Measurements from ENCODE around the gene MRNIP.
"Not testable (repeated sequence)": the region's sequence is repeated elsewhere in the genome, so short reads cannot be mapped to it uniquely, and the experiment has no call there.

Gene MRNIP

DNA sequence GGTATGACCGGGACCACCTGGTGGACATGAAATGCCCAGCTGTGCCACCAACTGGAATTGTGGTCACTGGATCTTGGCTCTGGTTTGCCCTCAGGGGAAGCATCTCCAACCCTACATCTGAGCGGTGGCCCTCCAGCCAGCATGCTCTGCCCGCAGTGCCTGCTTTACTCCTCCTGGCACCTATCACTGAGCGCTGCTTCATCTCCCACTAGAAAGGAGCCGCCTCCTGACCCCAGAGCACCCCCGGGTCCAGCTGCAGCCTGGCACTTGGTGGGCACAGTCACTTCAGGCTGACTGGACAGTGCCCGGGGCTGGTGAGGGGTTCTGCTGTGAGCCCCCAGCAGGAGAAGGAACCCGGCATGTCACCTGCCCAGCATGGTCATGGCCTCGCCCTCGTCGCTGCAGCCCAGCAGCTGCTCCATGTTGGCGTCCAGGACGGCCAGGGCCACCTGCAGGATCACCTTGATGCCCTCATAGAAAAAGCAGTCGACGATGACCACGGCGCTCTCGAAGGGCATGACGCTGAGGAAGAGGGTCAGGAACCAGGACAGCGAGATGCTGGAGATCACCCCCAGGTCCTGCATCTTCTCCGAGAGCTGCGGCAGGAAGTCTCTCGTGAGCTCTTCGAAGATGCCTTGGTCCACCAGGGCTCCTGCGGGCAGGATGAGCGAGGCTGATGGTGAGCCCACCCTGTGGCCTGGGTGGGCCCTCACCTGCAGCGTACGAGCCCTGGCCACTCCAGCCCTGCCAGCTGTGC, 16.1 kb upstream of the MRNIP start:
- DNase-seq (ENCODE audit: low read depth), result no peak
- Histone ChIP-seq H3K4me3 (ENCODE audit: low read length) (no peak overlapping the region), H3K36me3 (ENCODE audit: control insufficient read depth, insufficient read depth, low read length, severe bottlenecking) (peaks cover 86% of the 10 kb centered on the region), H3K9ac (ENCODE audit: low read length) (no peak overlapping the region), H3K4me1 (ENCODE audit: control insufficient read depth, insufficient read depth, low read length) (peaks cover 5% of the 10 kb centered on the region), H3K9me3 (ENCODE audit: control insufficient read depth, low read length) (no peaks in the 10 kb centered on the region), H3K27me3 (replicated peaks; ENCODE audit: control insufficient read depth, insufficient read depth, low read length) (no peaks in the 10 kb centered on the region)

DNA sequence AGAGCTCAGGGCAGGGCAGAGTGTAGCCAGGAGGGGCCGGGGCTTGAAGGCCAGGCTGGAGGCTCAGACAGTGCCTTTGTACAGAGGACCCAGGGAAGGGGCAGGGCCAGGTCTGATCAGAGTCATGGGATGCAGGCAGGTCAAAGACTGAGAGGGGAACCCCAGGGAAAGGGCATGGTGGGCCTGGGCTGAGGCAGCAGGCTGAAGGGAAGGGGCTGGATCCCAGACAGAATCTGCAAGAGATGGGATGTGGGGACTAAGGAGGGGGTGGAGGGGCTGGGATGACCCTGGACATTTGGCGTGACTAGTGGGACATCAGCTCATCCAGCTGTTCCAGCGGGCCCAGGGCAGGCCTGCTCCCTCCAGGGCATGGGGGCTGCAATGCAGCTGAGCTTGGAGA, 15.5 kb upstream of the MRNIP start:
- Histone ChIP-seq H3K4me3 (ENCODE audit: low read length) (no peak overlapping the region), H3K4me1 (ENCODE audit: control insufficient read depth, insufficient read depth, low read length) (peaks cover 5% of the 10 kb centered on the region), H3K27me3 (replicated peaks; ENCODE audit: control insufficient read depth, insufficient read depth, low read length) (no peaks in the 10 kb centered on the region), H3K9me3 (ENCODE audit: control insufficient read depth, low read length) (no peaks in the 10 kb centered on the region), H3K9ac (ENCODE audit: low read length) (no peak overlapping the region), H3K36me3 (ENCODE audit: control insufficient read depth, insufficient read depth, low read length, severe bottlenecking) (peaks cover 89% of the 10 kb centered on the region)
- DNase-seq (ENCODE audit: low read depth), result no peak

DNA sequence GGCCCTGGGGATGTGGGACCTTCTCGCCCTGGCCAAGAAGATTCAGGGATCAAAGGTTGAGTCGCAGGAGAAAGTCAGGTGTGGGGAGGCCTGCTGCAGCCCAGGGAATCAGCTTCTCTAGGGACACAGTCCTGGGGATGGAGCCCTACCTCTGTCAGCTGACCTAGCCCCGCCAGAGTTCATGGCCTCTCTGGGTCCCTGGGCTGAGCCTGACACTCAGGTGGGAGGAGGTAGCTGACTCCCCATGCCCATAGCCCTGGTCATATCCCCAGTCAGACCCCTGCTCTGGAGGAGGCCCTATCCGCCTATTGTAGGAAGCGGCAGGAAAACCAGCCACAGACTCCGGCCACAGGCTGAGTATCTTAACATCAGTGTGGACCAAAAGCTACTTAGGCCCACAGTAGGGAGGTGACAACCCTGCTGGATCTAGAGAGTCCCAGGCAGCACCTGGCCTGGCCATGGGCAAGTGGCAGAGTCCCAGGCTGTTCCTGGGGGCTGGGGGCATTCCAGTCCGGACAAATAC, 15.0 kb upstream of the MRNIP start:
- H3K9ac ChIP-seq (ENCODE audit: low read length), result no peak overlapping the region
- peaks cover 4% of the 10 kb centered on the region for H3K4me1 ChIP-seq (ENCODE audit: control insufficient read depth, insufficient read depth, low read length)
- no peak overlapping the region for H3K4me3 ChIP-seq (ENCODE audit: low read length)
- H3K27me3 ChIP-seq (replicated peaks; ENCODE audit: control insufficient read depth, insufficient read depth, low read length), result no peaks in the 10 kb centered on the region
- no peaks in the 10 kb centered on the region for H3K9me3 ChIP-seq (ENCODE audit: control insufficient read depth, low read length)
- no peak for DNase-seq (ENCODE audit: low read depth)
- peaks cover 89% of the 10 kb centered on the region for H3K36me3 ChIP-seq (ENCODE audit: control insufficient read depth, insufficient read depth, low read length, severe bottlenecking)

DNA sequence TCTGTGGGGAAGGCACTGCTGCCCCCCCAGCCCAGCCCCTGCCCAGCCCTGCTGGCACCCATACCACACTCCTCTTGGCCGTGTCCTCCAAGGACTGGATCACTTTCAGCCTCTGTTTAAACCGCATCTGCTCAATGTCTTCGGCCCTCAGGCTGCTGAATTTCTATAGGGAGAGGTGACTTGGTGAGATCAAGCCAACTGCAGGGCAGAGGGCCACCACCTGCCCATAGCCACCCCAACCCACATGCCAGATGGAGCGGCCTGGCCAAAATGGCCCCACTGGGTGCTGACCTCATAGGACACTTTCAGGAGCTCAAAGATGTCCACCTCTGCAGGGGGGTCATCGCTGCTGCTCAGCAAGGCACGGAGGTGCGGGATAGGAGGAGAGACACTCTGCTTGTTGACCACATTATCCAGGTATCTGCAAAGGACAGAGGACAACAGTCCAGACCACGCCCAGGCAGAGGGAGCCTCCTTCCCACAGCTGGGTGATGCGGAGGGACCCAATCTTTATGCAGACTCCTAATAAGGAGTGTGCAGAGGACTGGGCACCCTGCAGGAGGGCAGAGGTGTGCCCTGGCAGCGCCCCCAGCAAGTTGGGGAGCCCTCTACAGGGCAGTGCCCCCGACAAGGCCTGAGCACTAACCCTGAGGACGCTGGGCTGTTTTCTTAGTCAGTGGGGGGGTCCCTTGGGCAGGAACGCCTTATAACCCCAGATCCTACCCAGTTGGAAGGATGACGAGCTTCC, 14.4 kb upstream of the MRNIP start:
- peaks cover 87% of the 10 kb centered on the region for H3K36me3 ChIP-seq (ENCODE audit: control insufficient read depth, insufficient read depth, low read length, severe bottlenecking)
- H3K4me1 ChIP-seq (ENCODE audit: control insufficient read depth, insufficient read depth, low read length), result no peaks in the 10 kb centered on the region
- no peak overlapping the region for H3K4me3 ChIP-seq (ENCODE audit: low read length)
- H3K9ac ChIP-seq (ENCODE audit: low read length), result no peak overlapping the region
- no peak for DNase-seq (ENCODE audit: low read depth)
- H3K9me3 ChIP-seq (ENCODE audit: control insufficient read depth, low read length), result no peaks in the 10 kb centered on the region
- no peaks in the 10 kb centered on the region for H3K27me3 ChIP-seq (replicated peaks; ENCODE audit: control insufficient read depth, insufficient read depth, low read length)

DNA sequence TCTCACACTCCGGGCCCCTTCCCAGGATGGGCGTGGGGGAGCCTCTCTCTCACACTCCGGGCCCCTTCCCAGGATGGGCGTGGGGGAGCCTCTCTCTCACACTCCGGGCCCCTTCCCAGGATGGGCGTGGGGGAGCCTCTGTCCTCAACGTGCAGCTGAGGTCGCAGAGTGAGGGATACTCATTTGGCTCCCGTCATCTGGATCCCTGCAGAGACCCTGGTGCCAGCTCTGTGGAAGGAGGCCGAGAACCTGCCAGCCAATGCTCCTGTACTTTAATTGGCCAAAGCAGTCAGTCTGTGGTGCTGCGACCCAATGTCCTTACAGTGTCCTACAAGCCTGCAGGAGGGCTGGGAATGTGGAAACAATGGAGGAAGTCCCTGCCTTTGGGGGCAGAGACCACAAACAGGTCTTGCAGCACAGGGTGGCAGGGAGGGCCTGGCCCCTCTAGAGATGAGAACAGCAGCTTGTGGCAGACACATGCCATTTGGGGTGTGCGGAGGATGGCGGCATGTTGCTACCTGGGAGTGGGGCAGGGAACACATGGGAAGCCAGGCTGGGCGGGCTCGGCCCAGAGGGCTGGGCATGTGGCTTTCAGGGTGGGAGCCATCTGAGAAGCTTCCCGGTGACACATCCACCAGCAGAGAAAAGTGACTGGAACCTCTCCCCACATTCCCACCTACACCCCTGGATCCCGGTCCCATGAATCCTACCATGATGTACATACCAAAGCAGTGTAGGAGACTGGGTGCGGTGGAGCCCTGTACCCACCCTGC, 13.6 kb upstream of the MRNIP start:
- H3K4me3 ChIP-seq (ENCODE audit: low read length), result no peak overlapping the region
- H3K9me3 ChIP-seq (ENCODE audit: control insufficient read depth, low read length), result no peaks in the 10 kb centered on the region
- no peak overlapping the region for H3K9ac ChIP-seq (ENCODE audit: low read length)
- no peaks in the 10 kb centered on the region for H3K27me3 ChIP-seq (replicated peaks; ENCODE audit: control insufficient read depth, insufficient read depth, low read length)
- no peaks in the 10 kb centered on the region for H3K4me1 ChIP-seq (ENCODE audit: control insufficient read depth, insufficient read depth, low read length)
- H3K36me3 ChIP-seq (ENCODE audit: control insufficient read depth, insufficient read depth, low read length, severe bottlenecking), result peaks cover 84% of the 10 kb centered on the region
- no peak for DNase-seq (ENCODE audit: low read depth)

DNA sequence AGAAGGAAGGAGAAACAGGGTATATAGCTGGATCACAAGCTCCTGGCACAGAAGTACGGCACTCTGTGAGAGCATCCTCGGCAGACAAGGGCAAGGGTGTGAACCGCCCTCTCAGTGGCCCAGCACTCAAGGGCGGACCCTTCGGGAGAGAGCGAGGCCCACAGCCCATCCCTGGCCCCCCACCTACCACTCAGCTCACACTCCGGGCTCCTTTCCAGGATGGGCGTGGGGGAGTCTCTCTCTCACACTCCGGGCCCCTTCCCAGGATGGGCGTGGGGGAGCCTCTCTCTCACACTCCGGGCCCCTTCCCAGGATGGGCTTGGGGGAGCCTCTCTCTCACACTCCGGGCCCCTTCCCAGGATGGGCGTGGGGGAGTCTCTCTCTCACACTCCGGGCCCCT, 12.9 kb upstream of the MRNIP start:
- not testable (repeated sequence) for H3K4me3 ChIP-seq (ENCODE audit: low read length); H3K27me3 ChIP-seq (replicated peaks; ENCODE audit: control insufficient read depth, insufficient read depth, low read length); H3K9me3 ChIP-seq (ENCODE audit: control insufficient read depth, low read length); H3K9ac ChIP-seq (ENCODE audit: low read length); H3K4me1 ChIP-seq (ENCODE audit: control insufficient read depth, insufficient read depth, low read length); DNase-seq (ENCODE audit: low read depth)
- H3K36me3 ChIP-seq (ENCODE audit: control insufficient read depth, insufficient read depth, low read length, severe bottlenecking), result peaks cover 87% of the 10 kb centered on the region

DNA sequence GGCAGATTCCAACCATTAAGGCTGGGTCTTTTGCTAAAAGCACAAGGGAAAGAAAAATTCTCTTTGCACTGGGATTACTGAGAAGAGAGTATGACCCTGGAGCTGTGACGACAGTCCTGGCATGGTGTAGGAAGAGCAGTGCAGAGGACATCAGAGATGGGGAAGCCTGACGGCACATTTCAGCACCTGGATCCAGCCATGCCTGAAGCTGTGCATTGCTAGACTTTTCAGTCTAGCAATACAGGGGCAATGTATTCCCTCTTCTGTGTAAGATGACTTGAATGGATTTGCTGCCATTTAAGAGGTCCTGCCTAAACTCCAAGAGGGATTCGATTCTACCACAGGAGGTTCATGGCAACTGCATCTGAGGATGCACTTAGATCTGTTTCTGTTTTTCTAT, 12.3 kb upstream of the MRNIP start:
- Histone ChIP-seq H3K4me1 (ENCODE audit: control insufficient read depth, insufficient read depth, low read length) (no peaks in the 10 kb centered on the region), H3K36me3 (ENCODE audit: control insufficient read depth, insufficient read depth, low read length, severe bottlenecking) (peaks cover 85% of the 10 kb centered on the region), H3K9ac (ENCODE audit: low read length) (no peak overlapping the region), H3K4me3 (ENCODE audit: low read length) (no peak overlapping the region), H3K27me3 (replicated peaks; ENCODE audit: control insufficient read depth, insufficient read depth, low read length) (no peaks in the 10 kb centered on the region), H3K9me3 (ENCODE audit: control insufficient read depth, low read length) (no peaks in the 10 kb centered on the region)
- DNase-seq (ENCODE audit: low read depth), result no peak

DNA sequence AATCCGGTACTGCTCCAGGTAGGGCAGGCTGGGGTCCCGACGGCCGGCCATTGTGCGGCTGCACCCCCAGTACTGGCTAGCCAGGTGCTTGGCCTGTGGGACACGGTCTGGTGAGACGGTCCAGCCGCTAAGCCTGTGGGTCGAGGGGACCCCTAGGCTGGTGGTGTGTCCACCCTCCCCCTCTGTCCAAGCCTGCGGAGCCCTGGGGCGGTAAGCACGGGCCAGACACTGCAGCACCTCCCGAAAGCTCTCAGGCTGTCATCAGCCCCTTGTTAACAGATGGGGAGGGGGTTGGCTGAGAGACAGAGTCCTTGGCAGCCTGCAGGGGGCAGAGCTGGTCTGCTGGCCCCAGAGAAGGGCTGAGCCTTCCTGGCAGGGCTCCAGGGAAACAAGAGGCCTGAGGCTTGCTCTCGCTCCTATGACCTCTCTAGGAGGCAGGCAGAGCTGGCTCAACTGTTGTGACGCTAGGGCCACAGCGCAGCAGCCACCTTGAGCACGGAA, 11.8 kb upstream of the MRNIP start:
- DNase-seq (ENCODE audit: low read depth), result peak; percentile 43
- H3K36me3 ChIP-seq (ENCODE audit: control insufficient read depth, insufficient read depth, low read length, severe bottlenecking), result peaks cover 82% of the 10 kb centered on the region
- H3K9me3 ChIP-seq (ENCODE audit: control insufficient read depth, low read length), result no peaks in the 10 kb centered on the region
- no peaks in the 10 kb centered on the region for H3K4me1 ChIP-seq (ENCODE audit: control insufficient read depth, insufficient read depth, low read length)
- H3K27me3 ChIP-seq (replicated peaks; ENCODE audit: control insufficient read depth, insufficient read depth, low read length), result no peaks in the 10 kb centered on the region
- no peak overlapping the region for H3K4me3 ChIP-seq (ENCODE audit: low read length)
- no peak overlapping the region for H3K9ac ChIP-seq (ENCODE audit: low read length)

DNA sequence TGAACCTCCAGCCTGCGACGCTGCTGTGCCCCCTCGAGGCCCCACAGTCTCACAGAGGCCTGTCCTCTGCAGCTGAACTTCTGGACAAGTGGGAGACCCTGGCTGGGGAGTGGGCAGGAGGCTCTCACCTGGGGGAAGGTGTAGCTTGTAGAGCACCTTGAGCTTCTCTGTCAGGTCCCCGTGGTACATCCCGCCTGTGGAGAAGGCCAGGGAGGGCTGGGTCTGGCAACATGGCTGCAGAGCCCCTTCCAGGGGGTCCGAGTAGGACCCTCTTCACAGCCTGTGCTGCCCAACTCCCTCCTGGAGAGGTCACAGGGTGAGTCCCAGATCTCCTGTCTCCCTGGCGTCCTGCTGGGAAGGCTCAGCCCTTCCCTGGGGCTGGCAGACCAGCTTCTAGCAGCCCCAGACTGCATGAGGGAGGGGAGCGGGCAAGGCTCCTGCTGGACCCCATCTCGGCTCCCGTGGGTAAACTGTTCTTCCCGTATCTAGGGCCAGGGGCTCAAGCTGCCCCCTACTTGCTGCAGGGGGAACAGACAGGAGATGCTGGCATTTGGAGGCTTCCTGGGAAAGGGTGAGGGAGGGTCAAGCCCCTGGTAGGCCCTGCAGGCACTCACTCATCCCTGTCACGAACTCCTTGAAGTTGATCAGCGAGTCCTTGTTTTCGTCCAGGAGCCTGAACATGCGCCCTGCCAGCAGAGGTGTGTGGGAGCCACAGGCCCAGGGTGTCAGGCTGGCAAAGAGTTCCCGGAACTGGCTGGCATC, 11.2 kb upstream of the MRNIP start:
- Histone ChIP-seq H3K36me3 (ENCODE audit: control insufficient read depth, insufficient read depth, low read length, severe bottlenecking) (peaks cover 82% of the 10 kb centered on the region), H3K9ac (ENCODE audit: low read length) (no peak overlapping the region), H3K4me3 (ENCODE audit: low read length) (no peak overlapping the region), H3K9me3 (ENCODE audit: control insufficient read depth, low read length) (no peaks in the 10 kb centered on the region), H3K27me3 (replicated peaks; ENCODE audit: control insufficient read depth, insufficient read depth, low read length) (no peaks in the 10 kb centered on the region), H3K4me1 (ENCODE audit: control insufficient read depth, insufficient read depth, low read length) (no peaks in the 10 kb centered on the region)
- no peak for DNase-seq (ENCODE audit: low read depth)

DNA sequence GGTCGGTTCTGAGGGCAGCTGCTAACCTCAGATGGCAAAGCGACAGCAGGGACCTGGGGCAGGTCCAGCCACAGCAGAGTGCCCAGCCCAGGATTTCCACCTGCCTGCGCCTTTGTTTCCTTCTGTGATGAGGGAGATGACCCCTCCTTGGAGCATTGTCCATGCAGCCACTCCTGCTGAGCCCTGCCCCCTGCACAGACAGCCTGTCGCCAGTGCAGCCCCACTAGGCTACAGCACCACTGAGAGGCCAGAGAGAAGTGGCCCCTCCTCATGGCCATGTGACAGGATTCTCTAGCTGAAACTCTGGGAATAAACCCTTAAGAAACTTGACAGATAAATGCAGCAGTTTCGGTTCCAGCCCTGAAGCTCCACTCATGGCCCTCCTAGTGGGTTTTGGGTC, 10.5 kb upstream of the MRNIP start:
- DNase-seq (ENCODE audit: low read depth), result no peak
- Histone ChIP-seq H3K9me3 (ENCODE audit: control insufficient read depth, low read length) (no peaks in the 10 kb centered on the region), H3K27me3 (replicated peaks; ENCODE audit: control insufficient read depth, insufficient read depth, low read length) (no peaks in the 10 kb centered on the region), H3K9ac (ENCODE audit: low read length) (no peak overlapping the region), H3K4me1 (ENCODE audit: control insufficient read depth, insufficient read depth, low read length) (no peaks in the 10 kb centered on the region), H3K36me3 (ENCODE audit: control insufficient read depth, insufficient read depth, low read length, severe bottlenecking) (peaks cover 80% of the 10 kb centered on the region), H3K4me3 (ENCODE audit: low read length) (no peak overlapping the region)

Measured in adipocyte (in vitro differentiated cells).